Superior temporal gyrus (tissue), 1 donor: ENCODE data around the gene BIN1.
A peak's percentile ranks its signal among the peaks of the same experiment; 100 is the strongest.

ENCODE experiments used
- DNase-seq: peaks from one replicate; pipeline ENCODE4 v3.0.0-alpha.2; 2016; ENCODE audit errors: extremely low spot score

Gene BIN1

DNA sequence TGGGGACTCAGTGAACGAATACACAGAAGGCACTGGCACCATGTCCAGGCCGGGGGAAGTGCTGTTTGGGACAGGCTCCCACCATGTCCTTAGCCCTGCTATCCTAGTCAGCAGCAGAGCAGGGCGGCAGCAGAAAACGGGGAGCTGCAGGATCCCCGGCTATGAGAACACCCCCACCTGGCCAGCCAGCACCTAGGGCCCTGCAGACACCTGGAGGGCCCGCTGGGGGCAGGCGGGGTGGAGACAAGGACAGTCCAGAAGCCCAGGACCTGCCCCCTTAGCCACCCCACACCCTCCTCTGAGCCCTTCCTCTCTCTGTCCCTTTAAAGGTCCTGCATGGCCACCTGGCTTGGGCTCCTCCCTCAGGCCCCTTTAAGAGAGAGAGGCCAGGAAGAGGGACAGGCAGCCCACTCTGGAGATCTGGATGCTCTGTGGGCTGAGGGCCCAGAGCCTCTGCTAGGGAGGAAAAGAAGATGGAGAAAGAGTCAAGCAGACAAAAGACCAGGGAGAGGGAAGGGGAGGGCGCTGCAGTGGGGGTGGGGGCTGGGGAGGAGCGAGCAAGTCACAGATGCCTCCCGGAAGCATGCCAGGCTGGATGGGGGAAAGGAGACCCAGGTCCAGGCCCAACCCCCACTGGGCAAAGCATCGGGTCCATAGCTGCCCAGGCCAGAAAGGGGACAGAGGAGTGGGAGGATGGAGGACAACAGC lies 48.6 kb downstream of the BIN1 start:
- DNase-seq = no peak

DNA sequence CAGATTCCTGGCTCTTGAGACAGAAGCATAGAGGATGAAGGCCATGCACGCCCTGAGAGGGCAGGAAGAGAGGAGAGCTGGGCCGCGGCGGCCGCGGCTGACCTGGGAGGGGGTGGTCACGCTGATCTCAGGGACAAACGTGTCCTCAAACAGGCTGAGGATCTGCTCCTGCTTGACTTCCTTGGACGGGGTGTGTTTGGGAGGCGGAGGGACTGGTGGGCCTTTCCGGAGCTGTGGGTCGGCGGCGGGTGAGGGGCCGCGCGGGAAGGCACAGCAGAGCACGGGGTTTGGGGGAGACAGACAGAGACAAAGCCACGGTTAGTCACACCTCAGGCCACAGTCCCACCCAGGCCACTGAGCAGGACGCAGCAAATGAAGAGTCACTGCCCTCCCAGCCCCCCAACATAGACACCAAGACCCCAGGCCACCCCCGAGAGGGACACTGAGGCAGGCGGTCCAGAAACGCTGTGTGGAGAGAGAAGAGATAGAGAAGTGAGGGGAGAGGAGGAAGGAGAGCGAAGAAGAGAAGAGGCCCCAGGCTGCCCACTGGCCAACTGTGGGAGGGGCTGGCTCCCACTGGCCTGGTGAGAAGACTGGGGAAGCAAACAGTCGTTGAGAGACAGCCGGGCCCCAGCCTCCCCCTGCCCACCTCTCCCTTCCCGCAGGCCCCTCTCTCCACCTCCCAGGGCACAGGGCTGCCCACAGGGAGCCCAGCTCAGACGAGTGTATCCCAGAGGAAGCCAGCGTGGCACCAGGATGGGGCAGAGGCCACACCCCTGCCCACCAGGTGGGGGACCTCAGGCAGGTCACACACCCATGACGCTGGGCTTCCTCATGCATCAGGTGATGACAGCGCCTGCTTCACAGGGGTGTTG lies 49.3 kb downstream of the BIN1 start:
- DNase-seq = no peak

DNA sequence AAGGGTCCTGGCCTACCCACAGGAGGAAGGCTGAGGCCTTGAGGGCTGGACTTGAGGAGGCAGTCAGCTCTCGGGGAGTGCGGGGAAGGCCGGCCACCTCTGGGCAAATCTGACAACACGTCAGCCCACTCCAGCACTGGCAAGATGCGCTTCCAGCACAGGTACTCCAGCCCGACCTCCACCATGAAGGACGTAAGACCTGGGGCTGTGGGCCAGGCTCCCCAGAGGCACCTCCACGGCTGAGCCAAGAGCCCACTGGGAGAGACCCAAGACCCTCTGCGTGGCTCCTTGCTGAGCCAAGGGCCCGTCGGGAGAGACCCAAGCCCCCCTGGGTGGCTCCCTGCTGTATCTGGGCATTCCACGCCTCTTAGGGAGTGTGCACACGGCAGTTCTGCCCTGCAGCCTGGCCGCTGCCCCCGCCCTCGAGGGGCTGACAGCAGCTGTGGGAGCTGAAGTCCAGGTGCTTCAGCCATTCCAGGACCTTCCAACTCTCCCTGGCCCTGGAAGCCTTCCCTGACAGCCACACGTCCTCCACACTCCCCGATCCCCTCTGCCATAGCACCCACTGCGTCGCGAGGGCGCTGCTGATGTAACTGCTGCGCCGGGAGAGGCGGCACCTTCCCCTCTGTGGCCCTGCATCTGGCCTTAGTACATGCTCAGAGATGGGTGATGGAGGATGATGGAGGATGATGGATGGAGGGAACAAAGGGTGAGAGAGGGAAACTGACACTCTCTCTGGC lies 50.2 kb downstream of the BIN1 start:
- no peak for DNase-seq

DNA sequence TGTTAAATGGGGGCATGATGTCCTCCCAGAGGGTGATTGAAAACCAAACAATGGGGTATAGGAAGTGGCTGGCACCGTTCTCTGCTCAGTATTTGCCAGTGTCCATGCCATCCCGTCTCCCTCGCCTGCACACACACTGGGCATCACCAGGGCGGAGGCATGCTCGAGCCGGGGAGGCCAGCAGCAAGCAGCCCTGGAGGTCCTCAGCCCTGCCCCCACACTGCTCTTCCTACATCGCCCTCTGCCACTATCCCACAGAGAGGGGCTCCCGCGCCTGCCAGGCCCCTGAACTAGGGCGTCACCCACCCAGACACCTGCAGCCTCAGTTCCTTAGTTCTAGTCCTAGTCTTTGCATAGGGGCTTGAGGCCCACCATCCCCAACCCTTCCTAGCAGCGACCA lies 50.9 kb downstream of the BIN1 start:
- no peak for DNase-seq

DNA sequence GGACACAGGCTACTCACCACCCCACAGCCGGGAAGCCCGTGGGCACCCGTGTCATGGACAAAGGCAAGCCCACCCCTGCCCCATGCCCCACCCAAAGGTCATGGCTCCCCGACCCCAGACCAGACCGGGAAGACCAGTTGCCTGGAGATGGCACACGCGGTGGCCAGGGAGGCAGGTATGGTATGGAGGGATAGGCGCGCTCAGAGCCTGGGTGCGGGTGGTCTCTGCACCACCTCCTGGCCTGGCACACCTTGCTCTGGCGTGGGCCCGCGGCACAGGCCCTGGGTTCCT lies 51.2 kb downstream of the BIN1 start:
- DNase-seq = no peak

DNA sequence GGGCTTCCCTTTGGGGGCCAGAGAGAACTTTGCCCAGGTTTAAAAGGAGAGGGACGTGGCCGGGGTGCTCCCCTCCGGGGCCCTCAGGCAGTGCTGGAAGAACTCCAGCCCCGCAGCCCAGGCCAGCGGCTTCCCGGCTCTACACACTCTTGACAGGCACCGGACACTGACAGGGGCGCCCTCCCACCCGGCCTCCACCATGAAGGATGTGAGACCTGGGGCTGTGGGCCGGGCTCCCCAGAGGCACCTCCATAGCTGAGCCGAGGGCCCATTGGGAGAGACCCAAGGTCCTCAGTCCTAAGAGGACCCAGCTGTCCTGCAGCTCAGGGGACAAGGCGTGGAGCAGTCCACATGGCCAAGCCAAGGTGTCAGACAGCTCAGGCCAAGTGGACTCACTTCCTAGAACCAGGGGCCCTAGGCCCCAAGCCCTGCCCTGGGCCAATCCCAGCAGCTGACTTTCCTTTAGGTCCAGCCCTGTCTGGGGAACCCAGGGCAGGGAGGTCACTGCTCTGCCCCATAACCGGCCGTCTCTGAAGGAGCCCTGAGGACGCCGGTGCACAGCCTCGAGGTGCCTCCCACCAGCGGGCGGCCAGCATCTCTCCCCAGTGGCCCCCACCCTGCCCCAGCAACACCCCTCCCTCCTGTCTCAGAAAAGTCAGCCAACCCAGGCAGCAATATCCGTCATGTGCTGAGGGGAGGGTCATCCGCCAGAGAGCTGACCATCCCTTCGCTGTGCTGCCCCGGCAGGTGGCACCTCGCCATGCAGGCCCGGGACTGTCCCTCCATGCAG lies 51.8 kb downstream of the BIN1 start:
- DNase-seq = no peak

DNA sequence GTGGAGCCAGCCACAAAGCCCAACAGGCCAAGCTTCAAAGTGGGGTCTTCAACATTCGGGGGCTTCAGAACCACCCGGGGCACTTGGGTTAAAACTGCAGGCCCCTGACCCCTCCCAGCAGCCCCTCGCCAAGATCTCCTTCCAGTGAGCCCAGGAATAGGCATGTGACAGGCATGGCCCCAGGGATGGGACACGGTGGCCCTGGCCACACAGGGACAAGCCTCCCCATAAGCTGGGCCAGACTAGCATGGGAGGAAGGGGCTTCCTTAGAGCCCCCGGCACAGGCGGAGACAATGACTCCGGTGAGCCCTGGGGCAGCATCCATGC lies 52.4 kb downstream of the BIN1 start:
- DNase-seq = no peak

DNA sequence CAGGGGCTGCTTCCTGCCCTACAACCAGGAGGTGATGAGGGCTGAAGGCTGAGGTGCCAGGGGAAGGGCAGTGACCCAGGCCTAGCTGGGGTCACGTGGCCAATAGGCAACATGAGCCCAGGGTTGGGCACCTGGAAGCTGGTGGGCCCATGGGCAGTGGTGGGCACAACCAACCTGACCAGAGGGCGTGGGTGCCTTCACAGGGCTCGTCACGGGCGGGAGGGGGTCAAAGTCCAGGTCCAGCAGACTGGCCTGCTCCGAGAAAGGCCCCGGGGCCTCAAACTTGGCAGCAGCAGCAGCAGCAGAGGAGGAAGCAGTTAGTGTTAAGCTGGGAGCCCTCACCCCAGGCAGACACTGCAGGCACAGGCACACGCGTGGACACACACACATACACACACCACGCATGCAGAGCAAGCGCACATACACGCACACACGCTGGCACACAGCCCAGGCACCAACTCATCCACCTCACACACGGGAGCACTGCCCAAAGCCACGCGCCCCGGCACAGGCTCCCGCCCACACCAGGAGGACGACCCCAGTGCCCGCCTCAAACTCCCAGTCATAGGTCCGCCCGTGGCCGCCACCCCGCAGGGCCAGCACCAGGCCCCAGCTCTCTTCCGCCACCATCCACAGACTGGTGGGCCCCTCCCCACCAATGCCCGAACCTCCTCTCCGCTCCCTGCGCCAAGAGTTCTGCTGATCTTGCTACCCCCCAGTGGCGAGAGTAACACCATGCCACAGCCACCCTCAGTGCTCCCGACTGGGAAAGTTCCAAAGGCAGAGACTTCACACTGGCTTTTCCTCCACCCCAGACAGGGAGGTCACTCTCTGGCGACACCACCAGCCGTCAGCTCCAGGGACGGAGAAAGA lies 53.0 kb downstream of the BIN1 start:
- DNase-seq = no peak

DNA sequence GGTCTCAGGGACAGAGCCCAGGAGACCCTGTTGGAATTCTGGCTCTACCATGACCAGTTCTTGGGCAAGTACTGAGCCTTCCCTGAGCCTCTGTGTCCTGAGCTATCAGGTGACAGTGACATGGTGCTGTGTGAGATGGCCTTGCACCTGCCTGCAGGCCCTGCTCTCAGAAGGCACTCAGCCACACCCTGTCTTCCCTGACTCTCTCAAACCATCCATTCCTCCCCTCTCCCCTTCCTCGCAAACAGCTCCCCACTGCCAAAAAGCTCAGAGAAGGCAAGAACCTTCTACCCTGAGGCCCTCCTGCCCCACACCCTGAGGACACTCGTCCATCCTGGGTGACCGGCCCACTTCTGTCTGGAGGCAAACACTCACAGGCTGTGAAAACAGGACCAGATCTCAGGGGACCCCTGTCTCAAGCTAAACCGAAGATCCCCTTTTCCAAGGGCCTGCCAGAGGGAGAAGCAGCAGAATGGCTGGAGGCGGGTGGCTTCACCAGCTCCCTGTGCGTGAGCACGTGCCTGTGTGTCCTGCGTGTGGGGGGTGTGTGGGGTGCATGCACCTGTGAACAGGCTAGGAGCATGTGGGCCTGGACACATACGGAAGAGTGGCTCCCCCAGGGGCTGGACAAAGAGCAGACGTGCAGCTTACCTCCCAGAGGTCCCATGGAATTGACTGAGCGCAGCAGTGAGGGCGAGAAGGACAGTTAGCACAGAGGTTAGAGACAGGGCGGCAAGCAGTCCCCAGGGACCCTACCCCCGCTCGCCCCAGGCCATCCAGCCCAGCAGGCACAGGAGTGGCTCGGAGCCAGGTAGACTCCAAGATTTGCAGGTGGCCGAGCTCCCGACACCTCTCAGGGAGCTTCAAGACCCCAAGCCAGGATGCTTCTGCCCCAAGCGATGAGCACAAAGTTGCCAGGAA lies 53.9 kb downstream of the BIN1 start:
- no peak for DNase-seq

DNA sequence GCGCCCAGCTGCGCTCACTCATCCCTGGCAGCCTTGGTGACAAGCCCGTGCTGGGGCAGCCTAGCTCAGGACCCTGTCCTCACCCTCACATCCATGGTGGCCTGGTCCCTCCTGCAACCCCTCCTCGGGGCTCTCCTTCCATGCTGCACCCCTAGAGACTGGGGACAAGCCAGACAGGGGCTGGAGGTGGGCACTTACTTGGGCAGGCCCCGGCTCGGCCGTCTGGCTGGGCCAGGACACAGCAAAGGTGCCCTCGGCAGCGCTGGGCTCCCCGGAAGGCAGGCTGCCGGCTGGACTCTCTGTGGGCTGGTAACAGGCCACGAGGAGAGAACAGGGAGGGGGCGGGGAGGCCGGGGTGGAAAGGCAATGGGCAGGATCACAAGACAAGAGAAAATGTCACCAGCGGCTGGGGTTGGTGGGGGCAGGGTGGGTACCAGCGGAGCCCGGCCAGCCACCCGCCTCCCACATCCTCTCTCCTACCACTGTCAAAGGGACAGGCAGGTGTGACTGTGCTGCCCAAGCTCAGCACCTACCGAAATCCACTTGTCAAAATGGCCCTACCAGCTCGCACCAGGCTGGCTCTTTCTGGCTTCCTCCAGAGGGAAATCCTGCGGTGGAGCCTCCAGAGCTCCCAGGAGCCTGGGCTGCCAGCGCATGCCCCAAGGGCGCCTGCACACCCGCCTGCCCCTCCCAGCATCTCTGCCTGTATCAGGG lies 54.7 kb downstream of the BIN1 start:
- no peak for DNase-seq

DNA sequence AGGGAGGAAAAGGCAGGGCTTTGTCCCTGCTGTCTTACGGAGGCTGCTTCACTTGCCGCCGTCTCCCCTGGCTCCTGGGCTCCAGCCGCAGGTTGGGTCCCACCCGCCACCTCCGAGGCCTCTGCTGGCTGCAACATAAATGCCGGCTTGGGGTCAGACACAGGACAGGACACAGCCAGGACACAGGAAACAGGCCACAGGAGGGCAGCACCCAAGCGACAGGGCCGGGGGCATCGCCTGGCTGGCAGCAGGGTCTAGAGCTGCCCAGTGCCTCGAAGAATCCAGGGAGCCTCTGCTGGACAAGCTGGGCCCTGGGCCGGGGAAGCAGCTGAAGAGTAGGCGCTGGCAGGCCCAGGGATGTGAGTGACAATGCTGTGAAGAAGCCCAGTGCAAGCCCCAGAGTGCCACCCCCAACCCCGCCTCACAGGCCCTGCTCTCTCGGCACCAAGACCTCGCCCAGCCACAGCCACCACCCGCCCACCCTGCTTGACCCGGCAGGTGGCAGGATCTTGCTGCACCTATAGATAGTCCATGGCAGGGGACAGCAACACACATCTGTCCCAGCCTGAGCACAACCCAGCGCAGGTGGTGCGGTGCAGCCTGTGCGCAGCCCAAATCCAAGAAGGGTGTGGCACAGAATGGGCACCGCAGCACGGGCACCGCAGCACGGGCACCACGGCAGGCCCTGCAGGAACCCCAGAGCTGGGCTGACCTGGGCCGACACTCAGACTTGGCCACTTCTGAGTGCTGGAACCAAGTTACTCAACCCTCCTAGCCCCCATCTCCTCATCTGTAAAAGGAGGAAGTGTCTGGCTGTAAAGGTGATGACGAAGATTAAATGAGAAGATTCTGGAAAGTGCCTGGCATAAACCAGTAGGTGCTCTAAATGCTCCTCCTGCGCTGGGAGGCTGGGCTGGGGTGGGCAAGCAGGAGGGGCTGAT lies 55.6 kb downstream of the BIN1 start:
- DNase-seq = no peak

DNA sequence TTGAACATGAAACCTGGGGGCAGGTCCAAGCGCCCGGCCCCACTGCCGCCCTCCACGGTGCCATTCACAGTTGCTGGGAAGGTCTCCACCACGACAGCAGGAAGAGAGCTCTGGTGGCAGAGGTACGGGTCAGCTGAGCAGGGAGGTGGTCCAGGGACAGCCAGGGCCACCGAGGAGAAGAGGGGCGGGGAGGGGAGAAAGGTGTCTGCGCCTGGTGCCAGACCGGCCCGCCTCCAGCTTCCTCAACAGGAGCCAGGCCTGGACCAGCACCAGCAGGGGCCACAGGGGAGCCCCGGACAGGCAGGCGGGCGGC lies 56.2 kb downstream of the BIN1 start:
- no peak for DNase-seq

DNA sequence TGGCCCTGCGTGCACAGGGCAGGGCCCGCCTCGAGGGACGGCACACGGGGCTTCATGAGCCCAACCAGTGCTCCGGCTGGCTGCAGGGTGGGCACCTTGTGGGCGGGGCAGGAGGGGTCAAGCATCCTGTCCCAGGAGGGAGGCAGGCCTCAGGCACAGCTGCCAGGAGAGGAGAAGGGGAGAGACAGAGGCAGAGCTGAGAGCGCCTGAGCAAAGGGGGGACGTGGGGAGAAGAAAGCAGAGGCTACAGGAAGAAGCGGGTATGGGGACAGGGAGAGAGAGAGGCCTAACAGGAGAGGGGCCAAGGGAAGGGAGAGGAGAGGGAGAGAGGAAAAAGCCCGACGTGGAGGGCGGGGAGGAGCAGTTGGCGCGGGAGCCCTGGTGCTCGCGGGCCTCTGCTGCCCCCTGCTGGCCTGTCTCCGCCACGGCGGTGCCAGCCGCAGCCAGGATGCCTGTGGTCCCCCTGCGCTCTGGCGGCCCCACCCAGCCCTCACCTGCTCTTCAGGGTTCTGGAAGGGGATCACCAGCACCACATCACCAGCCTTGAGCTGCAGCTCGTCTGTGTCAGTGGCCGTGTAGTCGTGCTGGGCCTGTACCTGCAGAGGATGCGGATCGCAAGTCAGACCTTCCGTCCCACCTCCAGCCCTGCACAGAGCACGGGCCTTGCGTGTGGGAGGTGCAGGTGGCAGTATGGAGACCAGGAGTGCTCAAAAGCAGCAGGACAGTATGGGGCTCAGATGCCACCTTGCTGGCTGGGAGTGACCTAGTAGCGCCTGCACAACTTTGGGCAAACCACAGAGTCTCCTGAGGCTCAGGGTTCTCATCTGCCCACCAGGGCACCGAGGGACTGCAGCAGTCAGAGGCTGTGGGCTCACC lies 56.8 kb downstream of the BIN1 start:
- peak; percentile 74 for DNase-seq

DNA sequence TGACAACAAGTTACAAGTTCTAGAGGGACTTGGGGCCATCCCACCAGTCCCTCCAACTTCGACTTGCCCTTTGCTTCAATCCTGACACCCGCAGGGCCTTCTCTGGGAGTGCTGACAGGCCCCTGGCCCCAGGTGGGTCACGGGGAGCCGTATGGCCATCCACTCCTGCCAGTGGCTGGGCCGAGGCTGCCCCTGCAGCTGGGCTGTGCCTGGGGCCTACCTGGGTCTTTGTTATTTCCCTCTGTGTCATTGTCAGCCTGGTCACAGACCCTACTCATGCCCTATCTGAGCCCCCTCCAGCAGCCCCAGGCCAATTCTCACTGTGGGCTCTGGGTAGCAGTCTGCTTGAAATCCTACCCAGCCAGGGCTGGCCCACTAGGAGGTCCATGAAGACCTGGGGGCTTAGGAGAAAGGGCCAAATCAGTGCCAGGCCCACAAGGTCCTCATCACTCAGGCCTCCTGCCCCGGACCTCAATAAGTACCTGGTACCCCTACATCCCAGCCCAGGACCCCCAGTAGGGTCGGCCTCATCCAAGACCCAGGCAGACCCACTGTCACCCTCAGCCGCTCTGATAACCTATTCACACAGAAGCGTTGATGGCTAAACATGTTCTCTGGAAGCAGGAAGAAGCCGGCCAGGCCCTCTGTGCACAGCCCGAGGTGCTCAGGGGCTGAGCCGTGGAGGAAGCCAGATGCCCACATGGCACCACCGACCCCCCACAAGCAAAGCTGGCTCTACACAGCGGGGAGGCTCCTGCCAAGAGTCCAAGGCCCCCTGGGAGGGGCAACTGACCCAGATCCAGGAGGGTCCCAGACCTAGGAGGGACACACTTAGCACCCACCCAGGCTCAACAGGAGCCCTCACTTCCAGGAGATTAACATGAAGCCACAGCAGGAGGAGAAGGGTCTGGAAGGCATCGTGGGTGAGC lies 57.7 kb downstream of the BIN1 start:
- DNase-seq = no peak

DNA sequence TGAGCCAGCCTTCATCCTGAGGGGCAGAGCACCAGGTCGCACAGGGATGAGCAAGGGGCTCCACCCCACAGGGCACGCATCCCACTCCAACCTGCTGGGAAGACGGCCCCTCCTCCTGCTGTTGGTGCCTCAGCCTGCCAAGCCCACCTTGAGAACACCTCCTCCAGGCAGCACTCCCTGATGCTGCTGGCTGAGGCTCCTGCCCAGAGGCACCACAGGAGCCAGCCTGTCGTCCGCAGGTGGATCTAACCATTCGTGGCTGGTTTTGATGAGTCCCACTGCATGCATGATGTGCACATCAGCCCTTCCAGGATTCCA lies 58.4 kb downstream of the BIN1 start:
- no peak for DNase-seq
